B cell (primary cell): ENCODE data around the gene SMARCA4. TPM values are rescaled to one million over a fixed set of nuclear protein-coding genes. Genes with fewer than 3 reads are reported as not detected.

Experiments used
- ATAC-seq: fragments of 200-7000 bp; cut with Tn5 transposase; one replicate; pipeline ENCODE4 v1.10.0; 2021; ENCODE audit warnings: low read depth, mild to moderate bottlenecking, moderate number of reproducible peaks, moderate library complexity
- CTCF ChIA-PET: fragments of 350-600 bp; sonication (Branson Sonifier 250); formaldehyde crosslinking; loops from one replicate; lab custom pipeline; 2021; ENCODE audit warnings: antibody characterized with exemption, inconsistent platforms; lab: Charles Lee
- POLR2A ChIA-PET: fragments of 350-600 bp; sonication (Branson Sonifier 250); formaldehyde crosslinking; loops from one replicate; lab custom pipeline; 2021; ENCODE audit warnings: antibody characterized with exemption; lab: Charles Lee
- DNase-seq: peaks from one replicate; pipeline ENCODE4 v3.0.0; 2013
- H2AFZ ChIP-seq: 2 replicates; pipeline ENCODE4 v1.6.1; 2012; ENCODE audit warnings: mild to moderate bottlenecking, low read depth, low read length; ENCODE audit not compliant: insufficient read depth, poor library complexity, severe bottlenecking
- H3K27ac ChIP-seq, 2 donors: 1 replicate in 1 of 2; 2 replicates in 1 of 2; pipeline ENCODE4 v1.5.1; 2012 to 2013; ENCODE audit warnings: low read length in 2 of 2, mild to moderate bottlenecking in 2 of 2, moderate library complexity in 1 of 2
- H3K27me3 ChIP-seq, 4 experiments: fragments of 200-600 bp in 1 of 4; sonication (generic) in 1 of 4; replicated peaks in 1 of 4; 1 replicate in 2 of 4; 2 replicates in 2 of 4; pipeline versions ENCODE4 v1.6.1 to v1.7.0; 2013 to 2016; ENCODE audit warnings: low read length in 3 of 4, mild to moderate bottlenecking in 2 of 4, mixed read lengths in 1 of 4, moderate library complexity in 1 of 4; ENCODE audit not compliant: insufficient read depth in 4 of 4, control insufficient read depth in 3 of 4; ENCODE audit errors: control extremely low read depth in 1 of 4
- H3K36me3 ChIP-seq, 2 experiments: replicated peaks in 1 of 2; 1 replicate in 1 of 2; 2 replicates in 1 of 2; pipeline versions ENCODE4 v1.6.1 to v1.7.1; 2013; ENCODE audit warnings: low read length in 1 of 2; ENCODE audit not compliant: insufficient read depth in 2 of 2, control insufficient read depth in 1 of 2; ENCODE audit errors: control extremely low read depth in 1 of 2, extremely low read depth in 1 of 2
- H3K4me1 ChIP-seq, 2 donors: fragments of 200-600 bp in 1 of 2; sonication (generic) in 1 of 2; 1 replicate in 1 of 2; 2 replicates in 1 of 2; pipeline versions ENCODE4 v1.5.1 to v1.6.1; 2013 to 2017; ENCODE audit warnings: low read length in 2 of 2; ENCODE audit not compliant: control insufficient read depth in 2 of 2, insufficient read depth in 2 of 2
- H3K4me2 ChIP-seq: replicated peaks from 2 replicates; pipeline ENCODE3; 2012; ENCODE audit warnings: mild to moderate bottlenecking, low read depth, low read length; ENCODE audit not compliant: poor library complexity, severe bottlenecking
- H3K4me3 ChIP-seq, 5 experiments: fragments of 200-600 bp in 1 of 5; sonication (generic) in 1 of 5; 1 replicate in 3 of 5; 2 replicates in 2 of 5; pipeline versions ENCODE4 v1.5.1 to v1.7.0; 2011 to 2016; ENCODE audit warnings: low read length in 4 of 5, mild to moderate bottlenecking in 4 of 5, low read depth in 2 of 5, control low read depth in 1 of 5, moderate library complexity in 1 of 5; ENCODE audit not compliant: insufficient read depth in 1 of 5; ENCODE audit errors: control extremely low read depth in 1 of 5, extremely low read depth in 1 of 5
- H3K79me2 ChIP-seq: fragments of 200-600 bp; sonication (generic); one replicate; pipeline ENCODE4 v1.6.0; 2016; ENCODE audit warnings: low read length; ENCODE audit not compliant: control insufficient read depth, insufficient read depth
- H3K9ac ChIP-seq: fragments of 200-600 bp; sonication (generic); 2 replicates; pipeline ENCODE4 v1.6.1; 2017; ENCODE audit warnings: mild to moderate bottlenecking, low read length, moderate library complexity
- H3K9me3 ChIP-seq, 3 donors: one replicate each; pipeline versions ENCODE4 v1.6.1 to v1.7.1; 2013; ENCODE audit warnings: low read length in 2 of 3; ENCODE audit not compliant: control insufficient read depth in 2 of 3, insufficient read depth in 1 of 3; ENCODE audit errors: control extremely low read depth in 1 of 3
- H4K20me1 ChIP-seq: 2 replicates; pipeline ENCODE4 v1.6.0; 2012; ENCODE audit warnings: mild to moderate bottlenecking, low read length; ENCODE audit not compliant: insufficient read depth, control insufficient read depth, poor library complexity, severe bottlenecking
- H3K27ac Mint-ChIP-seq: one replicate; pipeline ENCODE4 v1.8.0; 2021; ENCODE audit warnings: mixed read lengths
- H3K27me3 Mint-ChIP-seq: one replicate; pipeline ENCODE4 v1.8.0; 2021; ENCODE audit warnings: mixed read lengths
- H3K4me1 Mint-ChIP-seq: one replicate; pipeline ENCODE4 v1.8.0; 2021; ENCODE audit warnings: mixed read lengths
- H3K4me3 Mint-ChIP-seq: one replicate; pipeline ENCODE4 v1.8.0; 2021; ENCODE audit warnings: mixed read lengths
- H3K9me3 Mint-ChIP-seq: one replicate; pipeline ENCODE4 v1.8.0; 2022; ENCODE audit warnings: mixed read lengths; ENCODE audit not compliant: insufficient read depth
- CTCF ChIP-seq: fragments of 200-600 bp; IDR thresholded peaks from one replicate; pipeline ENCODE4 v1.8.0; 2022; ENCODE audit warnings: antibody characterized with exemption, mild to moderate bottlenecking
- EZH2 ChIP-seq: IDR thresholded peaks from 2 replicates; pipeline ENCODE4 v1.6.1; 2012; ENCODE audit warnings: borderline replicate concordance, low read depth, mild to moderate bottlenecking, moderate library complexity, low read length; ENCODE audit not compliant: insufficient read depth, poor library complexity, severe bottlenecking
- WGBS: methylation state at CpG from one replicate; pipeline ENCODE4 v1.1.5; 2013; ENCODE audit warnings: missing lambda C conversion rate; ENCODE audit not compliant: insufficient coverage; 5-methylcytosine and 5-hydroxymethylcytosine counted together
- intact Hi-C: fragments of 100-400 bp; cut with micrococcal nuclease; formaldehyde crosslinking; loops from one replicate; pipeline ENCODE4 v1.10.0; 2022
- polyA plus RNA-seq: library from polyadenylated mRNA; depleted of rRNA; stranded (reverse); fragments of >200 nt; gene quantifications from 2 replicates; pipeline ENCODE4 v1.2.3, GENCODE V29; 2012
- total RNA-seq, 2 donors: library from RNA; stranded (reverse); fragments of 120-200 nt in 1 of 2; gene quantifications; 1 replicate in 1 of 2; 2 replicates in 1 of 2; pipeline versions ENCODE4 v1.2.3 to v1.2.4, GENCODE V29; 2013 to 2022

Gene SMARCA4
- total and polyA plus RNA-seq, 2 donors (not counting 1 experiment from before 2014, with no cell fraction given): 49.7 to 82.3 TPM

- Histone ChIP-seq H3K4me3 (peak overlapping the region; percentile 19 to 94 (median 83)), H3K27ac (peak overlapping the region; percentile 41 to 72), H3K4me1 (peaks cover 13 to 24% of the 10 kb centered on the region in 2 donors), H4K20me1 (peaks cover 18% of the 10 kb centered on the region), H3K9me3 (no peaks in the 10 kb centered on the region), H3K4me2 (peak overlapping the region; percentile 82), H3K27me3 (no peaks in the 10 kb centered on the region), H2AFZ (peak overlapping the region; percentile 92), H3K36me3 (peaks cover 0 to 2% of the 10 kb centered on the region in 2 experiments), H3K79me2 (peaks cover 9% of the 10 kb centered on the region), H3K9ac (peak overlapping the region; percentile 86)
- ChIA-PET POLR2A (interaction anchor here (0.5 kb wide), 1 partner anchor 58 kb away, joined by 3 read pairs; no protein-coding TSS in a partner anchor), CTCF (interaction anchor here (1.1 kb wide), 1 partner anchor 15 kb away, joined by 4 read pairs; no protein-coding TSS in a partner anchor)
- peaks cover 18% of the 10 kb centered on the region for H3K4me1 Mint-ChIP-seq
- WGBS: 4% methylated on average over 44 of the region's 47 CpGs
- H3K27ac Mint-ChIP-seq: peak overlapping the region; percentile 90
- no peaks in the 10 kb centered on the region for H3K27me3 Mint-ChIP-seq
- ATAC-seq (no peak), DNase-seq (peak; percentile 51)
- H3K4me3 Mint-ChIP-seq: peak overlapping the region; percentile 93
- intact Hi-C loops: loop anchor here (2.0 kb wide), 1 partner anchor 55 kb away; no protein-coding TSS in a partner anchor
- H3K9me3 Mint-ChIP-seq: no peaks in the 10 kb centered on the region
- no peak for TF ChIP-seq CTCF
- no peak for TF ChIP-seq EZH2
Measured at GRCh38 chr19:10927730-10928562, 32.9 kb upstream of the SMARCA4 start.
